ENCODE results near the gene FHOD3. TPM values are rescaled to one million over a fixed set of nuclear protein-coding genes. Genes with fewer than 3 reads are reported as not detected.
"Not testable (repeated sequence)": the region's sequence is repeated elsewhere in the genome, so short reads cannot be mapped to it uniquely, and the experiment has no call there.

FHOD3 gene
- total RNA-seq, 4 donors from 2014 or later: 24.1 to 51.4 (median 33.8) TPM

DNA sequence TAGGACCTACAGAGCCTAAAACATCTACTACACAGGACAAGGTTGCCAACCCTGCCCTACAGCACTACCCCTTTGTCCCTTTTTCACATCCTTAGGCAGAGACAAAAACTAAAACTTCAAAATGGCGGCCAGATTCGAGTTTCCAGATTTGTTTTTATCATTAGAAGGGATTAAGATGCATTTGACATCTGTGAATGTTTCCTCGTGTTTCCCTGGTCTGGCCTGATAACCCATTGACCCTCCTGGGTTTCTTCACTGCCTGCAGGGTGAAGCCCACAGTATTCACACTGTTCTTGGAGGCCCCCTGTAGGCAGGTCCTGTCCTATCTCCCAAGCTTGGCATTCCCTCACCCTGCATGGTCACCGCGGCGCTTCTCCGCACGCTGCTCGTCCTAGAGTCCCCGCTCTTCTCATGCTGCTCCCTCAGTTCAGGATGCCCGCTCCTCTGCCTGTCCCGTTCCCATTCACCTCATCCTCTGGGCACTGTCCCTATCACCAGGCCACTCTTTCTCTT is 463.7 kb downstream of the FHOD3 start:
- DNase-seq (ENCODE audit: extremely low spot score): no peak
- Histone ChIP-seq H3K27ac (replicated peaks in 1 of 4) (no peak overlapping the region), H3K36me3 (peaks cover 0 to 21% (median 7%) of the 10 kb centered on the region in 4 donors), H3K27me3 (no peaks in the 10 kb centered on the region), H3K4me3 (no peak overlapping the region), H3K4me1 (peaks cover 3 to 27% (median 25%) of the 10 kb centered on the region in 4 donors), H3K9me3 (peaks cover 0 to 5% (median 0%) of the 10 kb centered on the region in 4 donors)
- WGBS: 93% methylated on average over 12 of the region's 12 CpGs
- no peak for TF ChIP-seq POLR2AphosphoS5 (IDR thresholded peaks at IDR 0.05)
- no peak for TF ChIP-seq CTCF (IDR thresholded peaks at IDR 0.05)
- TF ChIP-seq POLR2A (IDR thresholded peaks at IDR 0.05; ENCODE audit: low read depth): no peak
- no peak for TF ChIP-seq EP300 (IDR thresholded peaks at IDR 0.05)
- intact Hi-C loops (cut with DNase I): no loop called here

DNA sequence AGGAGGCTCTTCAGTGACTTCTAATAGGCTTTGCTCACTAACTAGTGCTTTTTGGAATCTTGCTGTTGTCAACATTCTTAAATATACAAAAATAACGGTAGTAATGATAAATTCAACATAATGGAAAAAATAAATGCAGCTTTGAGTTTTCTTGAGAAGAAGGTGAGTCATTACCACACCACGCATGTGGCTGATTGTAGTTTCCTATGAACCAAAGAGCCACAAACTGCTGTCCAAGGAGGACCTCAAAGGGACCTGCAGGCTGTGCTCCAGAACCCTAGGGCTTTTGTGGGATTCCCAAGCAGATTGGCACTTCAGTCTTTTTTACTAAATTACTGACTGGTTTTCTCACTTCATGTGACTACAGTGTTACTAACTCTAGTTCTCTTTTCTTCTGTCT is 464.6 kb downstream of the FHOD3 start:
- H3K4me1 ChIP-seq: peaks cover 3 to 18% (median 17%) of the 10 kb centered on the region in 4 donors
- no peaks in the 10 kb centered on the region for H3K27me3 ChIP-seq
- intact Hi-C loops (cut with DNase I): no loop called here
- WGBS: 86% methylated on average over 2 of the region's 2 CpGs
- peaks cover 0 to 5% (median 0%) of the 10 kb centered on the region in 4 donors for H3K9me3 ChIP-seq
- no peak for DNase-seq (ENCODE audit: extremely low spot score)
- H3K4me3 ChIP-seq: no peak overlapping the region
- no peak for TF ChIP-seq POLR2AphosphoS5 (IDR thresholded peaks at IDR 0.05)
- no peak for TF ChIP-seq EP300 (IDR thresholded peaks at IDR 0.05)
- no peak for TF ChIP-seq POLR2A (IDR thresholded peaks at IDR 0.05; ENCODE audit: low read depth)
- no peak for TF ChIP-seq CTCF (IDR thresholded peaks at IDR 0.05)
- H3K36me3 ChIP-seq: peaks cover 0 to 21% (median 7%) of the 10 kb centered on the region in 4 donors
- no peak overlapping the region for H3K27ac ChIP-seq (replicated peaks in 1 of 4)

DNA sequence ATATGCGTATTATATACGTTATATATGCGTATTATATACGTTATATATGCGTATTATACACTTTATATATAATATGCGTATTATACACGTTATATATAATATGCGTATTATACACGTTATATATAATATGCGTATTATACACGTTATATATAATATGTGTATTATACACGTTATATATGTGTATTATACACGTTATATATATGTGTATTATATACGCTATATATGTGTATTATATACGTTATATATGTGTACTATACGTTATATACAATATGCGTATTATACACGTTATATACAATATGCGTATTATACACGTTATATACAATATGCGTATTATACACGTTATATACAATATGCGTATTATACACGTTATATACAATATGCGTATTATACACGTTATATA is 465.5 kb downstream of the FHOD3 start:
- intact Hi-C loops (cut with DNase I); H3K27ac ChIP-seq (replicated peaks in 1 of 4); H3K4me1 ChIP-seq; H3K4me3 ChIP-seq; H3K27me3 ChIP-seq; DNase-seq (ENCODE audit: extremely low spot score); H3K9me3 ChIP-seq: not testable (repeated sequence)
- peaks cover 0 to 21% (median 7%) of the 10 kb centered on the region in 4 donors for H3K36me3 ChIP-seq
- 91% methylated on average over 26 of the region's 26 CpGs for WGBS

GRCh38 chr18:36766836-36767235 is 469.3 kb downstream of the FHOD3 start:
- H3K27ac ChIP-seq (replicated peaks in 1 of 4): no peak overlapping the region
- 72% methylated on average over 3 of the region's 3 CpGs for WGBS
- no peaks in the 10 kb centered on the region for H3K27me3 ChIP-seq
- no peak for DNase-seq (ENCODE audit: extremely low spot score)
- intact Hi-C loops (cut with DNase I): no loop called here
- no peaks in the 10 kb centered on the region for H3K4me1 ChIP-seq
- peaks cover 0 to 5% (median 0%) of the 10 kb centered on the region in 4 donors for H3K9me3 ChIP-seq
- H3K4me3 ChIP-seq: no peak overlapping the region
- H3K36me3 ChIP-seq: peaks cover 0 to 15% (median 0%) of the 10 kb centered on the region in 4 donors
- TF ChIP-seq POLR2AphosphoS5 (IDR thresholded peaks at IDR 0.05) (no peak), EP300 (IDR thresholded peaks at IDR 0.05) (no peak), CTCF (IDR thresholded peaks at IDR 0.05) (no peak), POLR2A (IDR thresholded peaks at IDR 0.05; ENCODE audit: low read depth) (no peak)

- Histone ChIP-seq H3K4me1 (no peaks in the 10 kb centered on the region), H3K36me3 (peaks cover 0 to 22% (median 2%) of the 10 kb centered on the region in 4 donors), H3K27me3 (no peaks in the 10 kb centered on the region), H3K4me3 (no peak overlapping the region), H3K9me3 (peaks cover 0 to 5% (median 0%) of the 10 kb centered on the region in 4 donors), H3K27ac (replicated peaks in 1 of 4) (no peak overlapping the region)
- TF ChIP-seq POLR2AphosphoS5 (IDR thresholded peaks at IDR 0.05): no peak
- no peak for TF ChIP-seq POLR2A (IDR thresholded peaks at IDR 0.05; ENCODE audit: low read depth)
- TF ChIP-seq EP300 (IDR thresholded peaks at IDR 0.05): no peak
- no peak for TF ChIP-seq CTCF (IDR thresholded peaks at IDR 0.05)
- DNase-seq (ENCODE audit: extremely low spot score): peak; percentile 80
- intact Hi-C loops (cut with DNase I): no loop called here
- 94% methylated on average over 10 of the region's 10 CpGs for WGBS
These were observed 471.7 kb downstream of the FHOD3 start for GRCh38 chr18:36769172-36769571.

Measured in esophagus muscularis mucosa (tissue), 4 donors.